K562 (cell line): ENCODE data around the gene RASSF3. TPM values are rescaled to one million over a fixed set of nuclear protein-coding genes. Genes with fewer than 3 reads are reported as not detected.
A peak's percentile ranks its signal among the peaks of the same experiment; 100 is the strongest.

Source experiments
- ATF3 ChIP-seq, 2 experiments: fragments of 450-650 bp in 1 of 2; sonication (generic) in 1 of 2; formaldehyde crosslinking in 1 of 2; IDR thresholded peaks in 1 of 2; conservative IDR thresholded peaks in 1 of 2; 2 replicates each; pipeline versions ENCODE4 v1.6.1 to v1.8.1; 2016 to 2023; ENCODE audit warnings: mild to moderate bottlenecking in 2 of 2, moderate library complexity in 2 of 2, inconsistent platforms in 1 of 2, missing genetic modification reagents in 1 of 2
- CBX2 ChIP-seq: fragments of 200-600 bp; sonication (generic); IDR thresholded peaks from one replicate; pipeline ENCODE4 v1.6.1; 2012; ENCODE audit warnings: mild to moderate bottlenecking, low read length, inconsistent platforms; ENCODE audit not compliant: insufficient read depth, poor library complexity, severe bottlenecking
- CEBPB ChIP-seq: fragments of 450-650 bp; IDR thresholded peaks from 2 replicates; pipeline ENCODE4 v1.6.1; 2016; ENCODE audit warnings: missing genetic modification characterization, missing compliant biosample characterization
- CGGBP1 ChIP-seq: fragments of 250-450 bp; sonication (Bioruptor Pico); IDR thresholded peaks from 2 replicates; pipeline ENCODE4 v1.9.0; 2021; ENCODE audit warnings: mild to moderate bottlenecking
- EP400 ChIP-seq: fragments of 450-650 bp; IDR thresholded peaks from 2 replicates; pipeline ENCODE4 v1.6.1; 2017; ENCODE audit warnings: antibody characterized with exemption, mild to moderate bottlenecking, moderate library complexity
- ETV1 ChIP-seq: fragments of 450-650 bp; conservative IDR thresholded peaks from 2 replicates; pipeline ENCODE4 v1.6.1; 2016; ENCODE audit warnings: missing genetic modification characterization, control low read depth, low read depth, missing compliant biosample characterization
- MLLT1 ChIP-seq, 2 experiments: fragments of 450-650 bp; IDR thresholded peaks; 2 replicates each; pipeline ENCODE4 v1.6.1; 2016
- PKNOX1 ChIP-seq: fragments of 450-650 bp; IDR thresholded peaks from 2 replicates; pipeline ENCODE4 v1.6.1; 2016
- PURB ChIP-seq: sonication (generic); formaldehyde crosslinking; IDR thresholded peaks from 2 replicates; pipeline ENCODE4 v1.9.0; 2021; ENCODE audit warnings: low read depth, mild to moderate bottlenecking, missing genetic modification reagents
- RCOR1 ChIP-seq, 2 experiments: IDR thresholded peaks; 2 replicates each; pipeline ENCODE4 v1.6.1; 2012; ENCODE audit warnings: low read depth in 2 of 2, low read length in 2 of 2, borderline replicate concordance in 1 of 2, improper control_type of control experiment in 1 of 2
- RHOXF2B ChIP-seq: fragments of 250-450 bp; sonication (Bioruptor Pico); conservative IDR thresholded peaks from 2 replicates; pipeline ENCODE4 v1.5.1; 2021
- SAFB2 ChIP-seq: fragments of 200-400 bp; formaldehyde crosslinking; IDR thresholded peaks from 2 replicates; pipeline ENCODE4 v1.6.1; 2018; ENCODE audit warnings: borderline replicate concordance, low read length, low read depth, moderate library complexity; ENCODE audit not compliant: severe bottlenecking
- SMC3 ChIP-seq: conservative IDR thresholded peaks from 2 replicates; pipeline ENCODE4 v1.6.1; 2011; ENCODE audit warnings: low read depth, low read length, improper control_type of control experiment; ENCODE audit not compliant: insufficient read depth
- ZBTB17 ChIP-seq: fragments of 450-650 bp; formaldehyde crosslinking; IDR thresholded peaks from 2 replicates; pipeline ENCODE4 v1.4.0; 2020; ENCODE audit warnings: mild to moderate bottlenecking
- ZNF384 ChIP-seq: IDR thresholded peaks from 2 replicates; pipeline ENCODE4 v1.6.1; 2012; ENCODE audit warnings: low read depth, low read length, improper control_type of control experiment
- ZNF398 ChIP-seq: fragments of 250-450 bp; sonication (Bioruptor Pico); IDR thresholded peaks from 2 replicates; pipeline ENCODE4 v1.8.0; 2021; ENCODE audit warnings: moderate library complexity, mild to moderate bottlenecking, inconsistent platforms
- ZNF512 ChIP-seq: IDR thresholded peaks from 2 replicates; pipeline ENCODE4 v1.6.1; 2016; ENCODE audit warnings: missing genetic modification characterization, missing compliant biosample characterization
- ZNF780A ChIP-seq: fragments of 250-450 bp; sonication (Bioruptor Pico); IDR thresholded peaks from 2 replicates; pipeline ENCODE4 v1.5.0; 2021; ENCODE audit warnings: mild to moderate bottlenecking
- polyA plus RNA-seq, 8 experiments: library from polyadenylated mRNA; depleted of rRNA in 4 of 8; stranded (reverse) in 5 of 8; unstranded in 3 of 8; fragments of >200 nt; fragmentation: Nextera tagmentation in 2 of 8; fragmentation: Illumina TruSeq in 1 of 8; extraction: Ambion mirVana in 2 of 8; extraction: Trizol in 1 of 8; gene quantifications; 2 replicates each; pipeline versions ENCODE4 v1.2.1 to v1.2.3, GENCODE V29; 2011 to 2014; ENCODE audit warnings: inconsistent platforms in 1 of 8, missing spikeins in 1 of 8
- total RNA-seq, 7 experiments: library from RNA; depleted of rRNA in 6 of 7; stranded (reverse); fragments of >200 nt in 6 of 7; fragmentation: Illumina TruSeq in 2 of 7; extraction: Trizol in 2 of 7; gene quantifications; 2 replicates each; pipeline versions ENCODE4 v1.2.1 to v1.2.3, GENCODE V29; 2011 to 2021; ENCODE audit warnings: low replicate concordance in 1 of 7

Gene RASSF3
- total and polyA plus RNA-seq, 9 of the 15 experiments (the other 6 are each of a cell fraction or from before 2014, with no cell fraction given), result 3.7 to 39.2 (median 20.2) TPM

GRCh38 chr12:64737539-64737938 is 127.2 kb downstream of the RASSF3 start (continued):
- TF ChIP-seq ZNF512 (tag) (no peak), ZNF780A (CRISPR knock-in tag) (no peak), ZNF384 (no peak), EP400 (peak; percentile 42), SMC3 (no peak), PKNOX1 (0 out of 2 replicates have a peak, but pooled peaks have one; percentile 35), RCOR1 (IDR thresholded peaks at IDR 0.05; ENCODE audit: borderline replicate concordance in 1 of 2, low read depth in 2 of 2, low read length in 2 of 2) (no peak), ATF3 (IDR thresholded peaks at IDR 0.05) (peak; percentile 66), ATF3 (CRISPR knock-in tag; conservative IDR thresholded peaks at IDR 0.05) (no peak), PURB (CRISPR knock-in tag) (no peak), ZNF398 (CRISPR knock-in tag) (no peak), ETV1 (tag) (peak; percentile 55), RHOXF2B (CRISPR knock-in tag) (no peak), ZBTB17 (CRISPR knock-in tag) (no peak), CBX2 (no peak), SAFB2 (no peak), CGGBP1 (no peak), CEBPB (no peak), MLLT1 (IDR thresholded peaks at IDR 0.05) (no peak)
